SK-N-DZ (cell line): Measurements from ENCODE around the gene PAX8.

Experiments used
- DNase-seq: peaks from one replicate; pipeline ENCODE4 v3.0.0-alpha.2; 2015; ENCODE audit warnings: low spot score

Gene PAX8

DNA sequence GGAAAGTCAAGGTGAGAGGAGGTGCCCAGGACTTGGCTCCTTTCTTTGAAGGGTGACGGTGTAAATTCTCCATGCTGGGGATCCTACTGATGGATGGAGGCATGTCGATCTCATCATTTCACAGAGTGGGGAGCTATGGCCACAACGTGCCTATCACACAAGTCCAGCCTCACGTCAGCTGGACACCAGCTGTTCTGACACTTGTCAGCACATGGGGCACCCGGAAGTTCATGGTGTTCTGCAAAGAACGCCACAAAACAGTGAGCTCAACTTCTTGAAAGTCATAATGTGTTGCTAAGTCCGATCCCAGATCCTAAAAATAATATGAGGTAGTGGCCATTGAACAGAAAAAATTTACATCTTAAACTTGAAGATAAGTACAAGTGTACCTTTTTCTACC, 12.3 kb downstream of the PAX8 start:
- DNase-seq, result no peak

DNA sequence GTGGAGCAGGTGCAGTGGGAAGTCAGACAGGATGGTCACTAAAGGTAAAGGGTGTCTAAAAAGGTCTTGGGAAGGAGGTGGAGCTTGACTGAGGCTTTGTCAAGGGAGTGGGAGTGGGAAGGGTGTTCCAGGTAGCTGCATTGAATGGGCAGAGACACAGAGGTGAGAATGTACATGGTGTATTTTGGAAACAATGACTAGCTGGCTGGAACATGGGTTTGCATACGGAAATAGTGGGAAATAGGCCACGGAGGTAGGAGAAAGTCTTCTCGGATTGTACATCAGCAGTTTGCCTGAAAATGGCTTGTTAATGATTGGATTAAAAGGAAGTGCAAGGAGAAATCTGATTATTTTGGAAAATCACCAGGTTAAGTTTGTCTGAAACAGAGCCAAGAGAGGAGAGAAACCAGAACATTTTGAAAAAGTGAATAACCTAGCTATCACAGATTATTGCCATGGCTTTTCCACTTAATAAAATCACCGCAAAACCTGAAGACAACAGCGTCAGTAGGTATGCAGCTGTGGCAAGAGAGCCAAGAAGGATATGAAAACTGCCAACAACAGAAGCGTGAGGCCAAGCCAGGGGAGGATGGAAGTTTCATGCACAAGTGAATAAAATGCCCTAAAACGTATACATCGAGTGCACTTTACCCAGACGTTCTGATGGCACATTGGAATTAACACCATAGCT, 13.9 kb downstream of the PAX8 start:
- no peak for DNase-seq

DNA sequence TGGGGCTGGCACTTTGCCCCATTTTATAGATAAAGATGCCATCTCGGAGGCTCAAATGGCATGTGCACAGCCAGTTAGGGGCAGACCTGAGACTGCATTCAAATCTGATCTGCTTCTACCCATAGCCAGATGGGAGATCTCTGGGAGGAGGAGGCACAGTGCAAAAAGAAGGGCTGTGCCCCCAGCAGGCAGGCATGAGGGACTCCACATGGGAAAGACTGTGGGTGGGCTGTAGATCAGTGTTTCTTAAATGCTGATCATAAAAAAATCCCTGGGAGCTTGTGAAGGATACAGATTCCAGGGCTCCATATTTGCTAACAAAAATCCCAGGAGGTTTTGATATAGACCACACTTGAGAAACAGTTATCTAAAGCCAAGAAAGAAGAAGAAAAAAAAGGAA, 15.2 kb downstream of the PAX8 start:
- DNase-seq, result no peak

DNA sequence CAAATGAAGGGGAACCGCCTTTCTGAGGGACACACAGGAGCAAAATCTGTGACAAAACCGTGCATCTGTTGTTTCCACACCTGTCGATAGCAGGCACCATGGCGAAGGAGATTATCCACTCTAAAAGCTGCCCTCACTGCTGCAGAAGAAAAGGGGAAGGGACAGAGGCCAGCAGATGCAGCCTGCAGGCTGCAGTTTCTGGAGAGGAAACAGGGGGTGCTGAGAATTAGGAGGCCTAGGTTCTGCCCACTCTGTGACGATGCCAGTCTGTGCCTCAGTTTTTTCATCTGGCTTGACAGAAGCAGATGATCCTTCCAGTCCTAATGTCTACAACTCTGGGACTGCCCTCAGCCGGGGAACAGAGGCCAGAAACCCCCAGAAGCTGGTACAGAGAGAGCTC, 17.7 kb downstream of the PAX8 start:
- no peak for DNase-seq

DNA sequence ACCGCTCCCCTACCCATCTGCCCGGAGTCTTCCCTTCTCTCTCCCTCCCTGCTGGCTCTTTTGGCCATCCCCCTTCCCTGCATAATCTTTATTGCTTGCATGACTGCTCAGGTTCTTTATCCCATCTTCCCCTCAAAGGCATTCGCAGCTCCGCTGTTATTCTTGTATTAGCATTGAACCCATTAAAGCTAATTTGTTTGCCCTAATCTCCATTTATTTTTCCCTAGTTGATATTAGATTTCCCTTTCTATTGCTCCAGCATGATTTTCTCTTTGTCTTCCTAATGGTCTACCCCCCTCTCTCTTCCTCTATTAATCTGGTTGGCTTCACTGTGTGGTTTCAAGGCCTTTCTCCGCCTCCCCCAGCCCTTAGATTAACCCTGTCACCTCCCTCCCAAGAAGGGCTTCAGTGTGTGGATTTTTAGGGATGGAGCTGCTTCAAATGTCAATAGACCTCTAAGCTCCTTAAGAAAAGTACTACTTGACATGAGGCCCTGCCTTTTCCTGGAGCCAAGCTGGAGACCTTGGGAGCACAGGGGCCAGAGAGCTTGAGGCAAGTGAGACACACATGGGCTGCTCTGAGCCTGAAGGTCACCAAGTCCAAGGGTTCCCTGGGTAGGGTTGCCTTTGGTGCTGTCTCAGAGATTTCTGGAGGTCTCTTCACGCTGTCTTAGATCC, 20.1 kb downstream of the PAX8 start:
- no peak for DNase-seq

DNA sequence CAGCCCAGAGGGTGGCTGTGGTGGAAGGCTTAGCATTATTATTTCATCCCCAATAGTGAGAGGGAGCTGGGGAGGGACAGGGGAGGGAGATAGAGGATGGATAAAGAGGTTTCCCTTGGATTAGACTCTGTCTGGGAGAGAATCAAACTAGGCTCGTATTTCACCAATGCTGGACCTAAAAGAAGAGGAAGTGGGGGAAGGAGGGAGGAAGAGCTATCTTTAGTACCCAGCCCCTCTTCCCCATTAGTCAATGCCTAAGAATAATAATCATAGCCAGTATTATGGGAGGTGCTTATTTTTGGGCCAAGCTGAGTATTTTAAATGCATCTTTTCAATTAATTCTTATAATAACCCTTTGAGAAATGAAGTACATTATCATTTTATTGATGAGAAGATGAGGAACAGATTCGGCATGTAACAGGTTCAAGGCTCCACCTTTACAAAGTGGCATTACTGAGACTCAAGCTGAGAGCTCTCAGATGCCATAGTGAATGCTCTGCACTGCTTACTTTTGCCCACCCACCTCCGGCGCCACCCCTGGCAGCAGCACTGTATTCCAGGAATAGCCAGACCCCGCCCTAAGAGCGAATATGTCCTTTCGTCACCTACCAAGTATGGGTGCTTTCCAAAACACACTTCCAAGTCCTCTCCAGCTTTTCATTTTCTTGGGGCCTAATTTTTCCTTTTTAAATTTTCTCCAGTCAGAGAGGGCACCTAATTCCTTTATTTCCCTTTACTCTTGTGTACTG, 21.0 kb downstream of the PAX8 start:
- DNase-seq, result no peak

DNA sequence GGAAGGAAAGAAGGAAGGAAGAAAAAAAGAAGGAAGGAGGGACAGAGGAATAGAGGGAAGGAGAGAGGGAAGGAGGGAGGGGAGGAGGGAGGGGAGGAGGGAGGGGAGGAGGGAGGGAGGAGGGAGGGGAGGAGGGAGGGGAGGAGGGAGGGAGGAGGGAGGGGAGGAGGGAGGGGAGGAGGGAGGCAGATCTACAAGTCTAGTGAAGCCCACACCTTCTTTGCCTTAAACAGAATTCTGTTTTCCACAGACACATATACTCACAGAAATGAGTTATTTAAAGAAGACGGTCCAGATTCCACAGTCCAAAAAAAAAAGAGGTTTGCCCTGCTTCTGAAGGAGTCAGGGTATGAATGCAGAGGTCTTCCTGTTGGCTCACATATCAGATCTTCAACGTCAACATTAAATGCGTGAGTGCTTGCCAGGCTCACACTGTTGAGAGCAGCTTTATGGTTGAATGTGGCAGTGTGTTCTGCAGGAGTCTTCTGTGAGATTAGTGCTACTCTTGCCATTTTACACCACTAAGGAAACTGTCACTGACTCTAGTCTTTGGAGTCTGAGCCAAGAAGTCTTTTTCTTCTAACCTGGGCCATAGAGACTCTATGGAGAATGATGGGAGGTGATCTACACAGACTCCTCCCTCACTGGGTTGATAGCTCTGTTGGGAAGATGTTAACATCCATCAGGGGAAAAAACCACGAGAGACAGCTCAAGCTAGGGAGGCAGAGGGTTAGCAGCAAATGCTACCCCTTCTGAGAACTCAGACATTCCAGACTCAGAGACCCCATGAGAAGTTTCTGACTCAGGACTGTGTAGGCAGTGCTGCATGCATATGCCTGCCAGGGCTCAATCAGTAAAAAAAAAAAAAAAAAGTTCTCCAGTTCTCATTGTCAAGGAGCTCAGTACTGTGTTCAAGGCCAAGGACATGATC, 23.3 kb downstream of the PAX8 start:
- no peak for DNase-seq

DNA sequence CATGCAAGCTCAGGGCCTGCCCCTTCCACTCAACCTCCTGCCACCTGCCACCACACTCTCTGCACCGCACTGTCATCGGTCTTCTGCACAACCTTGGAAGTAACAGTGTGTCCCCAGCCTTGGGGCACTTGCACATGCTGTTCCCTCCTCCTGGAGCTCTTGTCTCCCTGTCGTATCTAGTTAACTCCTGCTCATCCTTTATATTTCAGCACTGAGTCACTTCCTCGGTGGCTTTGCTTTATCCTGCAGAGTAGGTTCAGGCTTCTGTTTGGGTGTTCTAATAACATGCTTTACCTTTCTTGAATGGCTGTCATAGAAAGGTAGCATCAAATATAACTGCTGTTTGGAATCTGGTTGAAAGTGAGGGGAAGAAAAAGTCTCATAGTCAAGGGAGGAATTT, 25.3 kb downstream of the PAX8 start:
- DNase-seq, result no peak

DNA sequence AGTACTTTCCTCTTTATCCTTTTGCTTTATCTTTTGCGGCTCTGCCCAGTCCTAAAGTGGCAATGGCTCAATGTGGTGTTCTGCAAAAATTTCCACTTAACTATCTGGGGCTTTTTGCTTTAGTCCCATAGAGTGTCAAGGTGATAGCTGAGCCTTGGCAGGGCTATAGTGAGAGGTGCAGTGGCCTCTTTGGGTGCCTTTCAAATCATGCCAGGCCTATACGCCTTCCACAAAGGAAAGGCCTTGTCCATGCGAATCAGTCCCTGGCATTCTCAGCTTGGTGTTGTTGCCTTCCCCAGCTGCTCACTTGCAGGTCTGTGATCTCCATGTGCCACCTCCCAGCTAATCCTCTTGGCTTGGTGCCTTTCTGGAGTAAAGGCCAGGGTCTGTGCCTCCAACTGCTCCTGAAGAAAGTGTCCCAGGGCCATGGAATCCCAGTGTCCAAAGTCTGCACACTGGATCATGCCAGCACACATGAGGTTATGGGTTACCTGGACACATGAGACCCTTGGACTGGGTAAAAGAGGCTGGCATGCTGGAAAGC, 26.6 kb downstream of the PAX8 start:
- no peak for DNase-seq

DNA sequence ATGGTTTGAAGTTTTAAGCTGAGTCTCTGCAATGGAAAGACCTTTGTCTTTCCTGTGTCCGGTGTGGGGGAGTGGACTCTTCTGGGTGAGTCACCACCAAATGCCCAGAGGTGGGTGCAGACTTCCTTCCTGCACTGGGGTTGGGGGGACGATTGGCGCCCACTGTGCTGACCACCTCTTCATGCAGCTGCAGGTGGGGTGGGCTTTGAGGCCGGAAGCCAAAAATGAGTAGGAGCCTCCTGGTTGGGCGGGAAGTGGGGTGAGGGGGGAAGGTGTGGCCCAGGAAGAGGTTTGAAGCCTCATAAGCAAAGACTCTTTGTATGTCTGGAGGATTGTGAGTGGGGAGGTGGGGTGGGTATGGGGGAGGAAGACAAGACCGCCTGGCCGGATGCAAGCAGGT, 27.6 kb downstream of the PAX8 start:
- no peak for DNase-seq

DNA sequence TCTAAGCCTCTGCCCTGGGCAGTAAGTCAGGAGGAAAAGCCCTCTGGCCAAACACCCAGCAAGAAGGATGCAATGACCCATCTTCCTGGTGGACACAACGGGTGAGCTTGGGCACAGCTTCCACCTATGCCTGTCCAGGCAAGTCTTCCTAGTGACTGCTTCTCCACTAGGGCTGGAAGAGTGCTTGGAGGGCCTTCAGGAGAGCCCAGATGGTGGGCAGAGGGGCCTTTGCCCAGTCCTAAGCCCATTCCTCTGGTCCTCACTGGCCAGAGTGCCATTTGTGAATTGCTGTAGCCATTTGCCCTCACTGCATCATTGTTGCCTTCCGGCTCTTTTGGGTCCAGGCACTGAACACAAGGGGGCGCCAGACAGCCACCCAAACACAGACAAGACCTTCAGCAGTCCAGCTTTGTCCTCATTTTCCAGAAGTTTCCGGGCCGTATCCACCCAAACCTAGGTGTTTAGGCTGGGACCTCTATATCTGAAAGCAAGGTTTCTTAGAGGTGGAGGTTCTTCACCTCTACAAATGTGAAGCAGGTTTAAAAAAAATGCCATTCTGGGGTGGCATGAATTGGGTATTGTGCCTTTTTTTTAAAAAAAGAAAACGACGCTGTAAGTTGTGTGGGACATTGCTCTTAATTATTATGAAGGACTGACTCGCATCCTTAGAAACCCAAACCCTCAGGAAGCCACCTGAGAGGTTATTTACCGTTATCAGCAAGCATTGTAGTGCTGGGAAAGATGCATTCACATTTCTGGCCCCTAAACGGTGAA, 29.5 kb downstream of the PAX8 start:
- DNase-seq, result peak; percentile 45

DNA sequence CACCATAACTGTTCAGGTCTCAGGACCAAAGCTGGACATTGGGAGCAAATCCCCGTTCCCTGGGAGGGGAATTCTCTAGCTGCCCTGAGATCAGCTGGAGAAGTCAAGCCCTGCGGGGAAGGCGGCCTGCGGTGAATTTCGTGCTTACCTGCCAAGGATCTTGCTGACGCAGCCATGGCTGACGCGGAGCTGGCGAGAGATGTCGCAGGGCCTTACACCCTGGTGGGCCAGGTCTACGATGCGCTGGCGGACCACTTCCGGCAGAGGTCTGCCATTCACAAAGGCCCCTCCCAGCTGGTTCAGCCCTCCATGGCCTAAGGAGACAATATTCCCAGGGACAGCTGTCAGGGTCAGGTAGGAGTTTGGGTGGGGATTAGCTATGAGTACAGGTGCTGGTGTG, 32.1 kb downstream of the PAX8 start:
- DNase-seq, result no peak

DNA sequence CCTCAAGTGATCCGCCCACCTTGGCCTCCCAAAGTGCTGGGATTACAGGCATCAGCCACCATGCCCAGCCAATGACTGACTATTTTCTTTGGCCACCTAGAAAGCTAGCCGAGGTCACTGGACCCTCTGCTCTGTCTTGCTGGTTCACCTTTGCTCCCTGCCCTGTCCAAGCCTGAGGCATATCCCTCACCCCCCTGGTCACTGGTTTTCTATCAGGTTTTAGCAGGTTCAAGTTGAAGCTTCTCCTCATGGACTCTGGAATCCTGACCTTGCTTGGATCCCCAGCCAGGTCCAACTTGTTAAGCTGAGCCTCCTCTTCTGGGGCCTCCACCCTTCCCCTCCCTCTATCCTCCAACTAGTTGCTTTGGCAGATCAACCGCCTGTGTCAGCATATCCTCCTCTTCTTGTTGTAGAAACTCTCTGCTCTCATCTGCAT, 33.4 kb downstream of the PAX8 start:
- no peak for DNase-seq

DNA sequence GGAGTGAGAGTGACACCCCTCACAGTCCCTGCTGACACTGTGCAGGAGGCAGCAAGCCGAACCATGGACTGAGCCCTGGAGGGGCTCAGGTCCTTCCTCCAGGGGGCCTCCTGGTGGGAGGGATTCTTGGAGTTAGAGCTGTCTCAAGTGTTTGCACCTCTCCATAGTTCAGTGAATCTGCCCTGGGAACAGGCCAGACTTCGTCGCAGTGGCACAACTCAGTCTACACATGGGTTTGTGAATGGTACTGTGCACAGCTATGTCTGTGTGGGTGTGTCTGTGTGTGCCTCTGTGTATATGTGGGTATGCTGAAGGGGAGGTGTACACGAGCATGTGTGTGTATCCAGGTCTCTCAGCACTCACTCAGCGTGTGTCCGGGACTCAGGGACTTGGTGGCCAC, 36.4 kb downstream of the PAX8 start:
- DNase-seq, result no peak

DNA sequence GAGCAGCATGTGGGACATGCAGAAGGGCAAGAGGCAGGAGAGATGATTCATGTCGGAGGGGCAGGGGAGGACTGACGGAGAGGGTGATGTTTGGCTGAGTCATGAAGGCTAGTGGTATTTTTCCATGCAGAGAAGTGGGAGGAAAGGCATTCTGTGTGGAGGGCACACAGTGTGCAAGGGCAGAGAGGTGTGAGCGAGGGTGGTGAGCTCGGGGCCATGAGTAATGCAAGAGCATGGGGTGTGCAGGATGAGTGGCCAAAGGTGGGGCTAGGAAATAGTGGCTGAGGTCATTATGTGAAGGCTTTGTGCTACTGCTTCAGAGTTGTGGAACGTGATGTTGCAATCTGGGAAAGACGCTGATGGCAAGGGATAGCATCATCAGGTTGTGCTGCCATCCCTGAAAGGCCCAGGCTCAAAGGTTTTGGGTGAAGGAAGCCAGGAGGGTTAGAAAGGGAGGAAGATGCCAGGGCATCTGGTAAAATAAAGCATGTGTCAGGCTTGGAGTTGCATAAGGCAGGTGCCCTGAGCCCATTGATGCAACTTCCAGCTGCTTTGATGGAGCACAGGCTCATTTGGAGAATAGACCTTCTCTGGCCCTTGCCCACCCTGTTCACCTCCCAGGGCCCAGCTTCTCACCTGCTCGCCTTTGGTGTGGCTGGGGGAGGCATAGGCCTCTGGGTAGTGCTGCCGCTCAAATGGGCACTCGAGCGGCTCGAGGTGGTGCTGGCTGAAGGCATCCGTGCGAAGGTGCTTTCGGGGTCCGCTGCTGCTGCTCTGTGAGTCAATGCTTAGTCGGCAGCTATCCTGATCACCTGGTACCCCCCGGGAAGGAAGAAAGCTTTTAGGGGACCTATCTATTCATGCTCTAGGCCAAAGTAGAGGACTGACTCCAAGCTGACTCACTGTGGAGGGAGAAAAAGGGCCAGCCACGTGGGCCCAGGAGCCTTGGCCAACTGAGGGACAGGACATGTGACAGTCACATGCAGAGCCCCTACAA, 37.5 kb downstream of the PAX8 start:
- no peak for DNase-seq

DNA sequence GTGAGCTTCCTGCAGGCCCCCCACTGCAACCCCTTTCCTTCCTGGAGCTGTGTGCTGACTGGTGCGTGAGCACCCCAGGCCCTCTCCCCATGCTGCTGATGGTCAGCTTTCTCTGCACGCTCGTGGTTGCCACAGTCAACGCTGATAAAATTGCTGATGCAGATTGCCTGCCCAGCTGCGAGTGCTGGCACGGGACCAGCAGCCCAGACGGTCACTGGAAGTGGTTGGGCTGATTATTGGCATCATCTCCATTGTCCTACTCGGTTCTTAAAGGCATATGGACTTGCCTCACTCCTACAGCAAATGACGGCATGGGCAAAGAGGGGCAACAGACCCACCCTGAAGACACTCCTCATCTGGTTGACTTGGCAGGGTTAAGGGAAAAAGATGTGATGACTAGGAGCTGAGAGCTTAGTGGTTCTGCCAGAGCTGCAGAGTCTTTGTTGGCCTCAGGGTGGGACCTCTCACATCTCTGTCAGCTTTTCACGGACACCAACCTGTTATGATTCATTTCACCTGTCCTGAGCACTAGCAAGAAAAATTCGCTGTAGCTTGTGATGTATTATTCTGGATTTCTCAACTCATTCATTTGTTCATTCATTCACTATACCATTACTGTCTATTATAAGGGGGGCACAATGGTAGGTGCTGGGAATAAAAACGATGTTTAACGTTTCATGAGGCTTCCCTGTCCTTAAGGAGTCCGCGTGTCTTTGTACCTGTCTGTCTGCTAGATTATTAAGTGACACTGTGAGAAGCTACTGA, 38.4 kb downstream of the PAX8 start:
- DNase-seq, result no peak

DNA sequence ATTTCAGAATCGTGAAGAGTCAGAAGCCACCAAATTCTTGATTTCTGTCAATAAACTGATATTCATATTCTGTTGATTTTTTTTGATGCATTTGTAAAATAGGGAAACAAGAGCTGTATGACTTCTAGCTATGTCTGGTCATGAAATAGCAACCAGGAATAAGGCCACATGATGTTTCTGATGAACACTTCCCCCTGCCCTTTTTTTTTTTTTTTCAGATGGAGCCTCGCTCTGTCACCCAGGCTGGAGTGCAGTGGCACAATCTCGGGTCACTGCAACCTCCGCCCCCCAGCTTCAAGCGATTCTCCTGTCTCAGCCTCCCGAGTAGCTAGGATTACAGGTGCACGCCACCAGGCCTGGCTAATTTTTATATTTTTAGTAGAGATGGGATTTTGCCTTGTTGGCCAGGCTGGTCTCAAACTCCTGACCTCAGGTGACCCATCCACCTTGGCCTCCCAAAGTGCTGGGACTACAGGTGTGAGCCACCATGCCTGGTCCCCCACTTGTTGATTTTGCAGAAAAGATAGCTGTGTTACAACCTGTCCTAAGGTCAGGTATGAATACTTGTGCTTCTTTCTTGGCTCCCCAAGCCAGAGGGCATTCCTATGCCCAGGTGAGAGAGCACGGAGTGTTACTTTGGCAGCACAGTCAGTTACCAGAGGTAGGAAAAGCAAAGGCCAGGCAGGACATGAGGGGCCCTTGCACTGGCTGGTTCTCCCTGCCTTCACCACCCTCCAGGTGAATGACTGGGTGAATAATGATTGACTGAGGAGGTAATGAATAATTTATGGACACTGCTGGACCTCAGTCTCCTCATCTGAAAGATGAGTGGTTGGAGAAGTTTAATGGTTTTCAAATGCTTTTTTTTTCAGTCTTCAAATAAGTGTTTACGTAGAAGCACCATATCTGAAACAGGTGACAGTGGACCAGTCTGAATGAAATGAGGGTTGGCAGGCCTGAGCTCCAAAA, 39.6 kb downstream of the PAX8 start:
- DNase-seq, result no peak
